Neural cell (in vitro differentiated cells): ENCODE data around the gene YPEL2. TPM values are rescaled to one million over a fixed set of nuclear protein-coding genes. Genes with fewer than 3 reads are reported as not detected.

Experiments used
- H2AFZ ChIP-seq: fragments of 200-600, 300-800 bp; sonication (generic), shearing (Covaris generic); 2 replicates; pipeline ENCODE4 v1.6.0; 2014; ENCODE audit warnings: low read depth, mild to moderate bottlenecking, antibody characterized with exemption, low read length, moderate library complexity
- H3F3A ChIP-seq: fragments of 200-600 bp; shearing (Covaris generic); 2 replicates; pipeline ENCODE4 v1.6.1; 2016; ENCODE audit warnings: mild to moderate bottlenecking, moderate library complexity, mixed read lengths, antibody characterized with exemption, low read length; ENCODE audit not compliant: insufficient read depth, poor library complexity, severe bottlenecking
- H3K27ac ChIP-seq: fragments of 200-600, 300-800 bp; sonication (generic), shearing (Covaris generic); 2 replicates; pipeline ENCODE4 v1.5.1; 2014; ENCODE audit warnings: mild to moderate bottlenecking, low read length, moderate library complexity
- H3K27me3 ChIP-seq: fragments of 300-800, 200-600 bp; sonication (generic), shearing (Covaris generic); 2 replicates; pipeline ENCODE4 v1.6.0; 2014; ENCODE audit warnings: mild to moderate bottlenecking, low read depth, low read length, moderate library complexity; ENCODE audit not compliant: insufficient read depth
- H3K36me3 ChIP-seq: fragments of 300-800, 200-600 bp; sonication (generic), shearing (Covaris generic); 2 replicates; pipeline ENCODE4 v1.5.1; 2014; ENCODE audit warnings: mild to moderate bottlenecking, antibody characterized with exemption, low read length, moderate library complexity; ENCODE audit not compliant: insufficient read depth
- H3K4me2 ChIP-seq: fragments of 300-800, 200-600 bp; sonication (generic), shearing (Covaris generic); 2 replicates; pipeline ENCODE4 v1.6.0; 2014; ENCODE audit warnings: mild to moderate bottlenecking, low read length
- H3K4me3 ChIP-seq: fragments of 300-800, 200-600 bp; sonication (generic), shearing (Covaris generic); 2 replicates; pipeline ENCODE4 v1.5.1; 2014; ENCODE audit warnings: mild to moderate bottlenecking, low read length, moderate library complexity
- H3K79me2 ChIP-seq: fragments of 200-600 bp; shearing (Covaris generic); replicated peaks from 2 replicates; pipeline ENCODE4 v1.6.0; 2014; ENCODE audit warnings: mild to moderate bottlenecking, low read length, moderate library complexity; ENCODE audit not compliant: insufficient read depth
- H3K9ac ChIP-seq: fragments of 300-800, 200-600 bp; sonication (generic), shearing (Covaris generic); 2 replicates; pipeline ENCODE4 v1.6.1; 2016; ENCODE audit warnings: mild to moderate bottlenecking, low read length, mixed read lengths
- H3K9me2 ChIP-seq: fragments of 200-600 bp; shearing (Covaris generic); 2 replicates; pipeline ENCODE4 v1.6.1; 2016; ENCODE audit warnings: mild to moderate bottlenecking, low read length, mixed read lengths; ENCODE audit not compliant: insufficient read depth
- H3K9me3 ChIP-seq: fragments of 200-600, 300-800 bp; sonication (generic), shearing (Covaris generic); 2 replicates; pipeline ENCODE4 v1.6.1; 2016; ENCODE audit warnings: mild to moderate bottlenecking, mixed run types, low read length, moderate library complexity, mixed read lengths
- H4K20me1 ChIP-seq: fragments of 200-600 bp; shearing (Covaris generic); 2 replicates; pipeline ENCODE4 v1.6.1; 2016; ENCODE audit warnings: mild to moderate bottlenecking, mixed run types; ENCODE audit not compliant: insufficient read depth
- EP300 ChIP-seq: fragments of 450-650 bp; conservative IDR thresholded peaks from 2 replicates; pipeline ENCODE4 v1.6.1; 2014; ENCODE audit warnings: antibody characterized with exemption, mild to moderate bottlenecking, moderate library complexity; ENCODE audit not compliant: poor library complexity, severe bottlenecking
- EZH2 ChIP-seq: fragments of 200-600, 300-800 bp; shearing (Covaris generic), sonication (generic); IDR thresholded peaks from 2 replicates; pipeline ENCODE4 v1.6.1; 2014; ENCODE audit warnings: antibody characterized with exemption, low read length, borderline replicate concordance, mild to moderate bottlenecking; ENCODE audit not compliant: insufficient read depth, poor library complexity, severe bottlenecking
- MXI1 ChIP-seq: fragments of 450-650 bp; conservative IDR thresholded peaks from 2 replicates; pipeline ENCODE4 v1.6.1; 2014; ENCODE audit warnings: antibody characterized with exemption, mild to moderate bottlenecking; ENCODE audit not compliant: poor library complexity, severe bottlenecking
- POLR2AphosphoS5 ChIP-seq: IDR thresholded peaks from 2 replicates; pipeline ENCODE4 v1.6.1; 2012
- RAD21 ChIP-seq: fragments of 450-650 bp; conservative IDR thresholded peaks from 2 replicates; pipeline ENCODE4 v1.6.1; 2014; ENCODE audit warnings: antibody characterized with exemption, mild to moderate bottlenecking, moderate library complexity
- SMC3 ChIP-seq: fragments of 450-650 bp; conservative IDR thresholded peaks from 2 replicates; pipeline ENCODE4 v1.6.1; 2014; ENCODE audit warnings: antibody characterized with exemption, mild to moderate bottlenecking, moderate library complexity; ENCODE audit not compliant: poor library complexity
- TAF1 ChIP-seq: IDR thresholded peaks from 2 replicates; pipeline ENCODE4 v1.6.1; 2012; ENCODE audit warnings: low read depth
- polyA plus RNA-seq: library from polyadenylated mRNA; depleted of rRNA; stranded (reverse); fragments of >200 nt; gene quantifications from 2 replicates; pipeline ENCODE4 v1.2.3, GENCODE V29; 2014
- TF ChIP-seq, protein P1 (sequence below): fragments of 450-650 bp; IDR thresholded peaks from 2 replicates; pipeline ENCODE4 v1.5.1; 2014; ENCODE audit warnings: antibody characterized with exemption, mild to moderate bottlenecking, moderate library complexity; ENCODE audit not compliant: poor library complexity, severe bottlenecking
- TF ChIP-seq, protein P2 (sequence below): IDR thresholded peaks from 2 replicates; pipeline ENCODE4 v1.6.1; 2012; ENCODE audit warnings: borderline replicate concordance

Gene YPEL2
- polyA plus RNA-seq, 1 donor from 2014 or later: 17.0 TPM

DNA sequence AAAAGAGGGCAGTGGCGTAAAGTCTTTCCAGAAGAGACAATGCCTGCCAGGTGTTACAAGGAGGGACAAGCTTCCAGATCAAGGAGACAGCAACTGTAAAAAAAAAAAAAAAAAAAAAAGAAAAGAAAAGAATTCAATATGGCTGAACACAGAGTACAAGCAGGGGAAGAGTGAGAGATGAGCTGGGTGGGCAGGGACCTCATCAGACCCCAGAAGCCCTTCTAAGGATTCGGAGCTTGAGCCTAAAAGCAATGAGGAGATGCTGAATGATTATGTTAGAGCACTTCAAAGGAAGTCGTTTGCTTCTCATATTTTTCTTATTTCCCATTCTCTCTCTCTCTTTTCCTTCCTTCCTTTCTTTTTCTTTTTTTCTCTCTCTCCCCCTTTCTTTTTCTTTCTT, 103.0 kb downstream of the YPEL2 start:
- H3K9me3 ChIP-seq: peaks cover 3% of the 10 kb centered on the region
- H3K36me3 ChIP-seq: no peaks in the 10 kb centered on the region
- no peaks in the 10 kb centered on the region for H3K9me2 ChIP-seq
- no peaks in the 10 kb centered on the region for H3K27me3 ChIP-seq
- no peak overlapping the region for H3K4me3 ChIP-seq
- no peak overlapping the region for H3K9ac ChIP-seq
- H3K4me2 ChIP-seq: no peak overlapping the region
- no peaks in the 10 kb centered on the region for H3K79me2 ChIP-seq
- H4K20me1 ChIP-seq: no peaks in the 10 kb centered on the region
- no peaks in the 10 kb centered on the region for H3F3A ChIP-seq
- no peak overlapping the region for H2AFZ ChIP-seq
- TF ChIP-seq RAD21: no peak
- no peak for TF ChIP-seq SMC3
- TF ChIP-seq TAF1: no peak
- TF ChIP-seq POLR2AphosphoS5: no peak
- TF ChIP-seq EP300: no peak
- TF ChIP-seq, protein P1, sequence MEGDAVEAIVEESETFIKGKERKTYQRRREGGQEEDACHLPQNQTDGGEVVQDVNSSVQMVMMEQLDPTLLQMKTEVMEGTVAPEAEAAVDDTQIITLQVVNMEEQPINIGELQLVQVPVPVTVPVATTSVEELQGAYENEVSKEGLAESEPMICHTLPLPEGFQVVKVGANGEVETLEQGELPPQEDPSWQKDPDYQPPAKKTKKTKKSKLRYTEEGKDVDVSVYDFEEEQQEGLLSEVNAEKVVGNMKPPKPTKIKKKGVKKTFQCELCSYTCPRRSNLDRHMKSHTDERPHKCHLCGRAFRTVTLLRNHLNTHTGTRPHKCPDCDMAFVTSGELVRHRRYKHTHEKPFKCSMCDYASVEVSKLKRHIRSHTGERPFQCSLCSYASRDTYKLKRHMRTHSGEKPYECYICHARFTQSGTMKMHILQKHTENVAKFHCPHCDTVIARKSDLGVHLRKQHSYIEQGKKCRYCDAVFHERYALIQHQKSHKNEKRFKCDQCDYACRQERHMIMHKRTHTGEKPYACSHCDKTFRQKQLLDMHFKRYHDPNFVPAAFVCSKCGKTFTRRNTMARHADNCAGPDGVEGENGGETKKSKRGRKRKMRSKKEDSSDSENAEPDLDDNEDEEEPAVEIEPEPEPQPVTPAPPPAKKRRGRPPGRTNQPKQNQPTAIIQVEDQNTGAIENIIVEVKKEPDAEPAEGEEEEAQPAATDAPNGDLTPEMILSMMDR: no peak
- TF ChIP-seq EZH2: no peak
- no peak for TF ChIP-seq MXI1
- TF ChIP-seq, protein P2, sequence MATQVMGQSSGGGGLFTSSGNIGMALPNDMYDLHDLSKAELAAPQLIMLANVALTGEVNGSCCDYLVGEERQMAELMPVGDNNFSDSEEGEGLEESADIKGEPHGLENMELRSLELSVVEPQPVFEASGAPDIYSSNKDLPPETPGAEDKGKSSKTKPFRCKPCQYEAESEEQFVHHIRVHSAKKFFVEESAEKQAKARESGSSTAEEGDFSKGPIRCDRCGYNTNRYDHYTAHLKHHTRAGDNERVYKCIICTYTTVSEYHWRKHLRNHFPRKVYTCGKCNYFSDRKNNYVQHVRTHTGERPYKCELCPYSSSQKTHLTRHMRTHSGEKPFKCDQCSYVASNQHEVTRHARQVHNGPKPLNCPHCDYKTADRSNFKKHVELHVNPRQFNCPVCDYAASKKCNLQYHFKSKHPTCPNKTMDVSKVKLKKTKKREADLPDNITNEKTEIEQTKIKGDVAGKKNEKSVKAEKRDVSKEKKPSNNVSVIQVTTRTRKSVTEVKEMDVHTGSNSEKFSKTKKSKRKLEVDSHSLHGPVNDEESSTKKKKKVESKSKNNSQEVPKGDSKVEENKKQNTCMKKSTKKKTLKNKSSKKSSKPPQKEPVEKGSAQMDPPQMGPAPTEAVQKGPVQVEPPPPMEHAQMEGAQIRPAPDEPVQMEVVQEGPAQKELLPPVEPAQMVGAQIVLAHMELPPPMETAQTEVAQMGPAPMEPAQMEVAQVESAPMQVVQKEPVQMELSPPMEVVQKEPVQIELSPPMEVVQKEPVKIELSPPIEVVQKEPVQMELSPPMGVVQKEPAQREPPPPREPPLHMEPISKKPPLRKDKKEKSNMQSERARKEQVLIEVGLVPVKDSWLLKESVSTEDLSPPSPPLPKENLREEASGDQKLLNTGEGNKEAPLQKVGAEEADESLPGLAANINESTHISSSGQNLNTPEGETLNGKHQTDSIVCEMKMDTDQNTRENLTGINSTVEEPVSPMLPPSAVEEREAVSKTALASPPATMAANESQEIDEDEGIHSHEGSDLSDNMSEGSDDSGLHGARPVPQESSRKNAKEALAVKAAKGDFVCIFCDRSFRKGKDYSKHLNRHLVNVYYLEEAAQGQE: no peak
- no peak overlapping the region for H3K27ac ChIP-seq

DNA sequence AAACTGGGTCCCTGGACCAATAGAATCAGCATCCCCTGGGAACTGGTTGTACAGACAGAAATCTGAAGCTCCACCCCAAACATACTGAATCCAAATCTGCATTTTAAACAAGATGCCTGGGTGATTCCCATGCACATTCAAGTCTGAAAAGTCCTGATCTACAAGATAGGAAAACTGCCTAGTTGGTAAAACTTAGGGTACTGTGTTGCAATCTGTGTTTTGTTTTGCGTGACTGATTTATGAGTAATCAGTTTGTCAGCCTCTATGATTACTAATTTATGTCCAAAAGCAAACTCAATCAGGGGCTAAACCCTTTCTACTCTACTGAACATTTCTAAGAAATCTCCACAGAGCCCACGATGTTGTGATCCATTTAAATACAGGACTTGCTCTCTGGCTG, 103.8 kb downstream of the YPEL2 start:
- H4K20me1 ChIP-seq: no peaks in the 10 kb centered on the region
- no peaks in the 10 kb centered on the region for H3K9me2 ChIP-seq
- no peak overlapping the region for H3K4me3 ChIP-seq
- H3K36me3 ChIP-seq: no peaks in the 10 kb centered on the region
- H3K4me2 ChIP-seq: no peak overlapping the region
- H3K79me2 ChIP-seq: no peaks in the 10 kb centered on the region
- no peak overlapping the region for H2AFZ ChIP-seq
- no peak overlapping the region for H3K27ac ChIP-seq
- H3K9me3 ChIP-seq: peaks cover 3% of the 10 kb centered on the region
- no peak overlapping the region for H3K9ac ChIP-seq
- H3F3A ChIP-seq: no peaks in the 10 kb centered on the region
- no peaks in the 10 kb centered on the region for H3K27me3 ChIP-seq
- TF ChIP-seq RAD21 (no peak), POLR2AphosphoS5 (no peak), TAF1 (no peak), EP300 (no peak), MXI1 (no peak)

DNA sequence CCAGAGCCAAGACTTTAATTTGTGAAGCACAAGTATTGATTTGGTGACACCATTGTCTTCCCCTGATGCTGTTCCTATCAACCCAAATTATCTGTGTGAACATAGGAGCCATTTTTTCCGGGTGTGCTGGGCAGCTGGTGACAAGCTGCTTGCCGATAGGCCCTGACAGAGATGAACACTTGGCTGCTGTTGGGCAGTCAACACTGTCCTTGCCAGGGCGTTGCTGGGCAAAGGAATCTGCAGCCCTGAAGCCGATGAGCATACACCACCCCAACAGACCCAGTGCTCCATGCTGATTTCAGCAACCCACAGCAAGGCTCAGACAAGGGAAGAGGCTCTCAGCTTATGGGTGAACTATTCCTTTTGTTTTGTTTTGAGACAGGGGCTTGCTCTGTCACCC, 105.4 kb downstream of the YPEL2 start:
- Histone ChIP-seq H3K4me3 (no peak overlapping the region), H4K20me1 (no peaks in the 10 kb centered on the region), H3K27ac (no peak overlapping the region), H3F3A (no peaks in the 10 kb centered on the region), H3K9me2 (no peaks in the 10 kb centered on the region), H3K9ac (no peak overlapping the region), H3K4me2 (no peak overlapping the region), H3K9me3 (peaks cover 3% of the 10 kb centered on the region), H3K36me3 (no peaks in the 10 kb centered on the region), H2AFZ (no peak overlapping the region), H3K27me3 (no peaks in the 10 kb centered on the region), H3K79me2 (no peaks in the 10 kb centered on the region)
- TF ChIP-seq, protein P1: no peak
- no peak for TF ChIP-seq SMC3
- no peak for TF ChIP-seq TAF1
- no peak for TF ChIP-seq MXI1
- no peak for TF ChIP-seq POLR2AphosphoS5
- TF ChIP-seq EP300: no peak
- no peak for TF ChIP-seq EZH2
- no peak for TF ChIP-seq RAD21
- TF ChIP-seq, protein P2: no peak
